GM21360 (cell line): ENCODE measurements around the gene AFAP1.
"Not testable (repeated sequence)": the region's sequence is repeated elsewhere in the genome, so short reads cannot be mapped to it uniquely, and the experiment has no call there.

Source experiments
- ATAC-seq: cut with Tn5 transposase; IDR thresholded peaks from one replicate; pipeline ENCODE4 v1.9.1; 2021; ENCODE audit warnings: mild to moderate bottlenecking, moderate library complexity; ENCODE audit not compliant: unreplicated experiment

The AFAP1 gene

DNA sequence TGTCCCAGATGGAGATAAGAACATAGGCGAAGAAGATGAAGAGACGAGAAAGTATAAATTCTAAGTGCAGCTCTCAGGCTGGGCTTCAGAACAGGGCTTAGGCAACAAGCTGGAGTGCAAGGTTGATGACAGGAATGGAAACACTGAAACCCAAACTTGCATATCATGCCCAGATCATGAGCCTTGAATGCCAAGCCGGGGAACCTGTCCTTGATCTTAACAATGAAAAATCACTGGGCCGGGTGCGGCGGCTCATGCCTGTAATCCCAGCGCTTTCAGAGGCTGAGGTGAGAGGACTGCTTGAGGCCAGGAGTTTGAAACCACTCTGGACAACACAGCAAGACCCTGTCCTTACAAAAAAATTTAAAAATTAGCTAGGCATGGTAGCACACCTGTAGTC, 17.2 kb downstream of the AFAP1 start:
- no peak for ATAC-seq

DNA sequence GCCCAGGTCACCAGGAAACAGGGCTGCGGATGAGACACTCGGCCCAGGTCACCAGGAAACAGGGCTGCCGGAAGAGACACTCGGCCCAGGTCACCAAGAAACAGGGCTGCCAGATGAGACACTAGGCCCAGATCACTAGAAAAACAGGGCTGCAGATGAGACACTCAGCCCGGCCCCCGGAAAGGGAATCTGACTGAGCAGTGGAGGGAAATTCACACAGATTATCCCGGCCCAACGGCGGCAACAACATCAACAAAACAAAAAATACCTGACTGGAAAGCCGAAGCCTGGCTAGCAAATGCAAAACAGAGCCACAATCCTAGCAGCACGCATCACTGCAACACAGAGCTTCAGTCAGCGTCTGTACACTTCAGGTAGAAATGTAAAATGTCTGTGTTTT, 20.7 kb downstream of the AFAP1 start:
- ATAC-seq = no peak

DNA sequence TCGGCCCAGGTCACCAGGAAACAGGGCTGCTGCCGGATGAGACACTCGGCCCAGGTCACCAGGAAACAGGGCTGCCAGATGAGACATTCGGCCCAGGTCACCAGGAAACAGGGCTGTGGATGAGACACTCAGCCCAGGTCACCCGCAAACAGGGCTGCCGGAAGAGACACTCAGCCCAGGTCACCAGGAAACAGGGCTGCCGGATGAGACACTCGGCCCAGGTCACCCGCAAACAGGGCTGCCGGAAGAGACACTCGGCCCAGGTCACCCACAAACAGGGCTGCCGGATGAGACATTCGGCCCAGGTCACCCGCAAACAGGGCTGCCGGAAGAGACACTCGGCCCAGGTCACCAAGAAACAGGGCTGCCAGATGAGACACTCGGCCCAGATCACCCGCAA, 21.5 kb downstream of the AFAP1 start:
- not testable (repeated sequence) for ATAC-seq

DNA sequence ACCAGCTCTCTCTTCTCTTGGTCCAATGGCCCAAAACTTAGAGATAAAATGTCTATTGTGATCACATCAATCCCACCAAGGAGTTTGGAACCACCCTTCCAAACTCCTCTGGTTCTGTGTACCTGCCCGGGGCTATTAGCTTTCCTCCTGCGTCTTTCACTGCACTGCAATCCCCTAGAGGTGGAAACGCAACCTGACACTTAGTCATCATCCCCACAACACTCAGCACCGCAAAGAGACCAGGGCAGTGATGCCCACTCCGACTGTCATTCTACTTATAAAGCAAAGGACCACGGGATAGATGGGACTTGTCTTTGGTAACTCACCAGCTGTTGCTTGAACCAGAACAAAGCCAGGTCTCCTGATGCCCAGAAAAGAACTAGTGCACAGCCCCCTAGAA, 22.0 kb downstream of the AFAP1 start:
- ATAC-seq = no peak

DNA sequence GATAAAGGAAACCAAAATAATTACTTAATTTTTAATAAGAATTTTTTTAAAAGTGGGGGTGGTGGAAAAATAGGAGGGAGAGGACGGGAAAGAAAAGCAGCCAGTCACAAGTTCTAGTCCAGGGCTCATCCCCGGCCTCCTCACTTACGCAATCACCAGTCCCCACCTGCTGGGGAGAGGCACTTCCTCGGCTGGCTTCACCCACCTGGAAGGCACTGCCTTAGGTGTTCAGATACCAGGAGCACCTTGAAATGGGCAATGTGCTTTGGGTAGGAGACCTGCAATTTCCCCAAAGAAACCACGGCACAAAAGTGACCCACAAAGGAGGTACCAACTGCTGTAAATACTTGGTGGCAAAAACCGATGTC, 23.8 kb downstream of the AFAP1 start:
- no peak for ATAC-seq

DNA sequence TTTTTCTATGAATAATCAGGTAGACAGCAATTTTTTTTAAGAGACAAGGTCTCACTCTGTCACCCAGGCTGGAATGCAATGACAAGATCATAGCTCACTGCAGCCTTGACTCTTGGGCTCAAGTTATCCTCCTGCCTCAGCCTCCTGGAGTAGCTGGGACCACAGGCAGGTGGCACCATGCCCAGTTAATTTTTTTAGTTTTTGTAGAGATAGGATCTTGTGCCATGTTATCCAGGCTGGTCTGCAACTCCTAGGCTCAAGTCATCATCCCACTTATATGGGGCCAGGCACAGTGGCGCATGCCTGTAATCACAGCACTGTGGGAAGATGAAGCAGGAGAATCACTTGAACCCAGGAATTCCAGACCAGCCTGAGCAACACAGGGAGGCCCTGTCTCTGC, 26.8 kb downstream of the AFAP1 start:
- no peak for ATAC-seq

DNA sequence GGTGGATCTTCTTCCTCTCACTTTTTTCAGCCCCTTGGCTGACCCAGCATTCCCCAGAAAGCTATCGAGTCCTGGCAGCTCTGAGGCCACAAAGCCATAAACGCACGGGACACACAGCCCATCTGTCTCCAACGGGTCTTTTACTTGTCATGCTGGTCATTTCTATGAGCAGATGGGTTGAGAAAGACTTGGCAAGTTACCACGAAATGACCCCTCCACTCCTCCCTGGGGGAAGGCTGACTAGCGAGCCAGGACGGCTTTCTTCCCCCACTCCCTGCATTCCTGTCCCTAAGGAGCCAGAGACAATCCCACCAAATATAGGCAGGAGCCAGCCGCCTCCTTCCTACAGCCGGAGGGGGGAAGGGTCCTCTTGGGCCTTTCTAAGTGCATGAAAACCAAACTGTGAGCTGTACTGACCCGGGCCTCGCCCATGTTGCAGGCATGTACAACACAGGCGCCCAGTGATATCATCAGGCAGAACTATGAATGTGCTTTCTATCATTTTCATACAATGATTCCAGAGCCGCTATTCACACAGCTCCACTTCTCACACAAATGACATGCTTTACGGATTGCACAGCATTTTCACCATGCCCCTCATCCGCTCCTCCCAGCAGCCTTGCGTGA, 28.6 kb downstream of the AFAP1 start:
- no peak for ATAC-seq

DNA sequence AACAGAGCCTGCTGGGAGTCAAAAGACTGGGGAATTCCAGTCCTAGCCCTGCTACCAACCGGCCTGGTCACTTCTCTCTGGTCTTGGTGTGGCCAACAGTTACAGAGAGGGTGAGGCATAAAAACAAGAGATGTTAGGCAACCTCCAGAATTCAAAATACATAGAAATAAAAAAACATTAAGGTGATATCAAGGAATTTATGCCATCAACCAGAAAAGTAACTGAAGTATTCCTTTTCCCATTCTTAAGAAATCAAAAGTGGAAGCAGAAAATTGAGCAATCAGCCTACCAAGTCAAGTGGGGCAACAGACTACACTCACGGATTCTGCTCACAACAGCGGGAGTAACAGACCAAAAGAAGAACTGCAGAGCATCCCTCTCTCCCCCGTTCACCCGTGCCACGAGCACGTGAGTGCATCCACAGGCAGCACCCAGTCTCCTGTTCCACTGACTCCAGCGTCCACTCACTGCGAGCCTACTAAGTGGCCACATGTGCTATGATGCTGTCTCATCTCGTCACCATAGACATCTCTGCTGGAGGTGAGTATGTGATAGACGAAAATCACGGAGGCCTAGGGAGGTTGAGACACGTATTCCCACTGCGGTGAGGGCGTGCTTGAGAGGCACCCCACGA, 29.3 kb downstream of the AFAP1 start:
- no peak for ATAC-seq

DNA sequence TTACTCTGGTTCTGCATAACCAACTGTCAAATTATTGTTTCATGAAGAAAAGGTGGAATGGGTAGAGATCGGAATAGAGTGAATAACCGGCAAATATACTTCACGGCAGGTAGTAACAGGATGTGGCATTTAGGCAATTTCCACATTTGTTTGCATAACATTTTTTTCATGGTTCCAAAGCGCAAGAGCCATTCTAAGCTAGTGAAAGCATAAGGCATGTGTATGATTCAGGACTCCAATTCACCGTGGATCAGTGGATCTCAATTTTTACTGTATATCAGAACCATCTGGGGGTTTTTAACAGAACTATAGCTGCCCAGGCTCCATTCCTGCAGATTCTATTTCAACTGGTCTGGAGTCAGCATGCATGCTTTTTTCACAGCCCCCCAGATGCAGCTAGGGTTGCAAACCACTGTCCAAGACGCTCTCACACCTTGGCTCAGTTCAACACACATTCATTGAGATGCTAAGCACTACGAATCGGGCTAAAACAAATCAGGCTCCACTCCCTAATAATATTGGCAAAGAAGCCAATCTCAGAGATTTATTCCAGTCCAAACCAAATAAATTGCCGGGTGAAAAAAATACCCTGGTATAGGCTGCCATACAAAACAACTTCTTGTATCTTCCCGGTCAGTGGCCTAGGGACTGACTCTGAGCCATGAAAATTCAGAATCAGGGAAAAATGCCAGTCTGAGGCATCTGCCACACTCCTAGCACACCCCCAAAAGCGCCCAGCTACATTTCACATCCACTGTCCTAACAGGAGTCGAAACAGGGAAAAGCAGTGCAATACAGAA, 30.0 kb downstream of the AFAP1 start:
- ATAC-seq = no peak

DNA sequence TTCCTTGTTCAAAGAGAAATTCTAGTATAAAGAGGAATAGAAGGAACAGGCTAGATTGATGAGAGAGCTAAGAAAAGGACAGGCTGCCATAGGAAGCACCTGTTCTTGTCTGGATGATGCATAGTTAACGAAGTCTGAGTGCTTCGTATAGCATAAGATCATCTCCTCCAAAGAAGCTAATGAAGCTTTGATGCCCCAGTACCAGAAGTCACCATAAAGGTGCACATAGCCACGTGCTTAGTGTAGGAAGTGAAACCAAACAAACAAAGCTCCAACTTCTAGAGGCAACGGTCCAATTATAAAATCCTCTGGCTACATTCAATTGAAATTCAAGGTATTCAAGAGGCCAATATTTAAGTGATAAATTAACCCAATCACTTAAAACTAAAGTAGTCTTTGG, 31.0 kb downstream of the AFAP1 start:
- no peak for ATAC-seq

DNA sequence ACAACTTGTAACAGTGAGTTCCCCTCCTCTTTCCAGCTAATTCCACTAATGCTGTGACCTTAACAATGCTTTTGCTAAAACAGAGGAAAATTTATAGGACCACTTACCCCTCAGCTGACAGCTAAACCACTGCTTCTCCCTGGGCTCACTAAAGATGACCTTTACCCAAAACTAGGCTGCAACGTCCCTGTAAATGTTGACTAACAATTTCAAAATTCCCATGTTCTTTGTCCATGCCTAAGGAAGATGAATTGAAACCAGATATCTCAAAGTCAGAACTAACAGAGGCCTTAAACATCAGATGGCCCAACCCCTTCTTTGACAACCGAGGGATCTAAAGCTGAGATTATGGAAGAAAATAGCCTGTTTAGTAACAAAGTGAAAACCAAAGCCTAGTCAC, 32.5 kb downstream of the AFAP1 start:
- ATAC-seq = no peak

DNA sequence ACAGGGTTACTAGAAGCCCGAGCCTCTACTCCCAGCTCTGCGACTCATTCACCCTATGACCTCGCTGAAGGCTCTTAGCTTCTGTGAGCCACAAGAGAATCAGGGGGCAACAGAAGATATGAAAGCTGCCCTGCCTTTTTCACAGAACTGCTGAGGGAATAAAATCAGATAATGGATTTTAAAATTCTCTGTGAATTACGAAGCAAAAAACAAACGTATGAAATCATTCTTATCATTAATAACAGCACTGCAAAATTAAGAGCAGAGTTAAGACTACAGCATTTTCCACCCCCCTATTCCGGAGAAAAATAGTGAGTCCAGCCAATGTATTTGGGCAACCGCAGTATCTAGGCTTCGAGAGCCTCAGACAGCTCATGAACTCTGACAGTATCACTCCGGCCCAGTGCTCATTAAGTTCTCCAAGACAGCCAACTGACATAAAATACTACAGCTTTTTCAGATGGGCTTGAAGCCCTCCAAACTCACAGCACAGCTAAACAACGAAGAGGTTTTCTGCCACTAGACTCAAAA, 33.4 kb downstream of the AFAP1 start:
- no peak for ATAC-seq

DNA sequence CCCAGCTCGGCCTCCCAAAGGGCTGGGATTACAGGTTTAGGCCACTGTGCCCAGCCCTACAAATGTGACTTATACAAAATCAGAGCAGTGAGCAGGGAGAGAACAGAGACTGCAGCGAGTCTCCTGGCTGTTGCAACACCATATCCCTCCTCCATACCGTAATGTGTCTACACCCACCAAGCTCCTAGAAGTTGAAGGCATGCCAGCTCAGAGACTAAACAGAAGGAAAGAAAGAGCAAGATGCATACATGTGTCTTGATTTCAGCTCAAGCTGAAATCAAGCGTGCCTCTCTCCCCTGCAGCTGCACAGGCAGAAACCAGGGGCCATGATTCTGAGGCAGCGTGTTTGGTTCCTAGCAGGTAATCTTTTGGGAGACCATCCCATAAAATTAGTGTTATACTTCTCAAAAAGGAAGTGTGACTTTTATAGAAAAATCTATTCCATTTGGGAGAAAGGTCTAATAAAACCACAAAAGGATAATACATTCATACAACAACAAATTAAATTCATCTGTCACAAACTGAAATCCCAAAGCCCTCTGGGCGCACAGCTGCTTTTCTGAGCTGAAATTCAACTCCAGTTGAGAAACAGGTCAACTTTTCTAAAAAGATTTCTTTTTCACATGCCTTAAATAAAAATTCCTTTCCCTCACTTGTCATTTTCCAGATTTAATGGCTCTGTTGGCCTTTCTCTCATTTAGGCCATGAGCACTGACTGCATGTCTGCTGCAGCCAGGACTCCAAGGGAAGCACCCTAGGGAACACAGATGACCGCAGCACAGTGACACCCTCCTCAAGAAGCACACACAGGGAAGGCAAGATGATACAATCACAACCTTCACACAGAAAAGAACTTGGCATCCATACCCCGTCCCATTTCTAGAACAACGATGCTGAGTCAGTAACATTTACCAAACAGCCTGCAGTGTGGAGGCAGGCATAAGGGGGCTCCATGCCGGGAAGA, 34.4 kb downstream of the AFAP1 start:
- no peak for ATAC-seq

DNA sequence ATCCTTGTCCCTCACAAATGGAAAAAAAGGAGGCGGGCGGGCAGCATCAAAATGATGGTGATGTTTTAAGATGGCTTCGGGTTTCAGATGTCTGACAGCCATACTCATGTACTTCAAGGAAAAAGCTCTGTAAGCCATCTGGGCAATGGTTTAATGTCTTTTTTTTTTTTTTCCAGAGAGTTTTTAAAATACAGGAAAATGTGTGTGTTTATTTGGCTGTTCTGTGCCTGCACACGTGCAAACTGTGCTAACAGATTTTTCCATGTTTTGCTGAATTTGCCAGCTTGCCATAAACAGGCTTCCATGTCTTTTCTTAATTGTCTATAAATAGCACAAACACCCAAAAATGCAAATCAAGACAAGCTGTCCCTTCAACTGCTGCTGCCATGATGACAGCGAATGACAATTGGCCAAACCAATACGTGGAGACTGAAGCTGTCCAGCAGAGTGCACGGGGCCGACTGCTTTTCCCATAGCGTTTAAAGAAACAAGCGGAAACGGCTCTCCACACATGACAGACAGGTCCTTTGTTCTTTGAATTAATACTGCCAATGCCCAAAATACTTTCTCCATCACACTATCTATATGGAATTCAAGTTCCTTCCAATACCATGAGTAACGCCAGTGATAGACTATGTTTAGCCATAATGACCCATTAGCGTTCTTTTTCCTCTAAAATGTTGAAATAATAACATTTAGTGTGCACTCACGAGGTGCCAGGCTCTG, 35.7 kb downstream of the AFAP1 start:
- no peak for ATAC-seq

DNA sequence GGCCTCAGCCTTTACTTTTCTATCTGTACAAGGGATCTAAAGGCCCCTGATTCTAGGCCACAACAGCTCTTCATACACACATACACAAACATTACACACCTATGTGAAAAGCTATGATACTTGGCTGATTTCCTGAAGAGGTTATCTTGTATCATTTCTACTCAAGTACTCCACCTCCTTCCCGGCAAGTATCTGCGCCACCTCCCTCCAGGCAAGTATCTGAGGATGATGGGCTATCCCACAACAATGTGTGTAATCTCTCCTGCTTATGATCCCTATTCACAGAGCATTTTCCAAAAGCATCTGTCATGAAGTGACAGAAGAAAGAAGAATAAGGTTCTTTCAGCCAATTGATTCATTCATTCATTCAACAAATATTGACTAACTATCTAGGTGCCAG, 36.8 kb downstream of the AFAP1 start:
- no peak for ATAC-seq

DNA sequence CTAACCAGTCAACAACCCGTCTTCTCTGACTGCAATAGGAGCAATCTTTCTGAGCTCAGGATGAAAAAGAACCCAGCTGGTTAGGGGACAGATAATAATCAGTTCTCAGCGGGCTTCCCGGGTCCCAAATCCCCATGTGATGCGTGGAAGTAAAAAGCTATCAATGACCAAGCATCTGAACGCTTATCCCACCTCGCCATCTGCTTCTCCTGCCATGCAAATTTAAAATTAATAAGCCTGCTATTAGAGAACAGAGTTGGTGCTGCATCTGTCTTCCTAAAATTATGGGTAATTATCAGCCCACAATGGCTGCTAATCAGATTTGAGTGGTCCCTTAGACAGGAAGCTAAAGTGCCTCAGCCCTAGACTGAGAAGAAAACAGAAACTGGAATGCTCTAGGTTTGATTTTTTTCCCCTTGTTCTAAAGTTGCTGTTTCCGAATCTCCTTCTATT, 37.5 kb downstream of the AFAP1 start:
- no peak for ATAC-seq

DNA sequence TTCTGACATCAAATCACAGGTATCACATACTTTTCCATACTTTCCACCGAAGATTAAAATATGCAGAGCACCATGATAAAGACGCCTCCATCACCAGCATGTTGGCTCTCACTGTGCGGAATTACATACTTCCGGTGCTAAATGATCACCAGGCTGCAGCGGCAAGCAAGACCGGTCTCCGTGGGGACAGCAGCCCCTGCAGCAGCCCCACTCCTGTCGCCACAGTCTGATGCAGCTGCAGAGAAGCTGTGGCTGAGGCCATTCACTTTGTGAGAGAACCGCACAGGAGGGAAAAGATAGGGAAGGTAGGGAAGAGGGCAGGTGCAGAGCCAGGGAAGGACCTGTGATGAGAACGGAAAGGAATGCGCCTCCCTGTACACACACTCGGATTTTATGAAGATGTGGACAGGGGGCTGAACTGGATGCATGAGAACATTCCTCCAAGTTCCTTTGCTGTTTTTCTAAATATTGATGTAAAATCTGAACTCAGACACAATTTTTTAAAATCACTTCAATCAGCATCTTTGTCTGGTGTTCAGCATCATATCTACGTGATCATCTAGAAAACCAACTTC, 38.3 kb downstream of the AFAP1 start:
- ATAC-seq = no peak

DNA sequence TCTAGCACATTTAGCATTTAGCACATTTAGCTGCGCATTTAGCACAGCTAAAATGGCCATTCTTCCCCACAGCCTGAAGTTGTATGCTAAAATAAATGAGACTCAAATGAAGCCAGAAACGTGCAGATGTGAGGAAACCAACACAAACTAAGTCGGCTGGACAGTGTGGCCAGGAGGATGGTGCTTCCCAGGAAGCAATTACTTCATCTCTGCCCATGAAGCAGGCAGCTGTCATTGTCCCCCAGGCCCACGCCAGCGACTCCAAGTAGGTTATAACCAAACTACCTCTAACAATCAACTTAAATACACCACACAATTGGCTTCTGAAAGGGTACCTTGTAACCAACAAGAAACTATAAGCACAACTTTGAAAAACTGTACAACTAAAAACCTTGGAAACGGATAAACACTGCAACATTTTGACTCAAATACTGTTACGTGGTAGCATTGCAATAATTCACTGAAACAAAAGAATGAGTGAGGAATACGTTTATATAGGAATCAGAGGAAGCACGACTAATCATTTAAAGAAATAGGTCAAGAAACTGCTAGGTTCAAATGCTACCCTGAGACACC, 39.2 kb downstream of the AFAP1 start:
- no peak for ATAC-seq

DNA sequence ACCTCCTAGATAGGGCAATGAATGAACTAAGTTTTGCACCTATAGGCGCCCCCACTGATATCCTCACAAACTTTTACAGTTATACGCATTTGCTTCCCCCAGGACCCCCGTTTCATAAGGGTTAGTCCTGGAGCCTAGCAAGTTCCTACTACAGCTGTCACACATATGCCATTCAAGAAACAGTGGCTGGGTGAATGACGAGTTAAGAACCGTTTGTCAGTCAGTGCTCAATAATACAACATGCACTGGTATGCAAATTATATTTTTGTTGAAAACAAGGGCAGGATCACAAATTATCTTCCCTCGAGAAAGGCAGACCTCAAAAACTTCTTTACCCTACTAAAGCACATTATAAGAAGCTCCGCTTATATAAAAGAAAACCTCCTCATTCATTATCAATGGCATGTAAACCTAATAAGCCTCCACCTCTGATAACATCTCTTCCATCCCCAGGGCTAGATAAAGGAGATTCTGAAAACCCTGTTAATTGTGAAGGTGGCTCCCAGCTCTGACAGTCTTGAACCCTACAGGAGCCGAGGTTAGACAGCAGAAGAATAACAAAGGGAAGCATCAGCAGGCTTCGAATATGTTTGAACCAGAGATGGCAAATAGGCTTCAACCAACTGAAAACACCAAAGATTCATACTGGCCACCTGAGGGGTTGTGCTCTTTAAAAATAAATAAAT, 40.3 kb downstream of the AFAP1 start:
- no peak for ATAC-seq
